HL-60/S4 (cell line): ENCODE results near the gene GMDS.

Source experiments
- in situ Hi-C: fragments of 300-500 bp; cut with MboI; formaldehyde crosslinking; loops from 2 replicates; pipeline ENCODE4 v1.14.3; 2022; ENCODE audit warnings: low sequenced_read_pairs

Gene GMDS

DNA sequence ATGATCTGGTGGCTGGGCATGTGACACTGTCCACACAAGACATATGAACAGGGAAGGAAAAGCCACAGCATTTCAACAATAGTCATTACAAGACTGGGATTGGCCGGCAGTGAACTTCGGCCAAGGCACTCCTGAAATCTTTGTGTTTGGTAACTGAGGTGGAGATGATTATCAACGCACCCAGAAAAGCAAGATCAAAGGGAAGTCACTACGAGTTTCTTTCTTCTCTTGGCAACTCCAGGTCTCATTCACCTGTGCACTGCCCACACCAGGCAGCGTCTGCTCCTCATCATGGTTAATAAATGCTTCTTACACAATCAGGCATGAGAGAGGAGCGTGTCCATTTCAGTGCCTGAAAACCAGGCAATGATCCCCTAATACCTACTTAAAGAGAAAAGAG is 656.2 kb downstream of the GMDS start:
- in situ Hi-C loops, result loop anchor here (25.0 kb wide), 2 partner anchors 523 to 1098 kb away; no protein-coding TSS in a partner anchor

DNA sequence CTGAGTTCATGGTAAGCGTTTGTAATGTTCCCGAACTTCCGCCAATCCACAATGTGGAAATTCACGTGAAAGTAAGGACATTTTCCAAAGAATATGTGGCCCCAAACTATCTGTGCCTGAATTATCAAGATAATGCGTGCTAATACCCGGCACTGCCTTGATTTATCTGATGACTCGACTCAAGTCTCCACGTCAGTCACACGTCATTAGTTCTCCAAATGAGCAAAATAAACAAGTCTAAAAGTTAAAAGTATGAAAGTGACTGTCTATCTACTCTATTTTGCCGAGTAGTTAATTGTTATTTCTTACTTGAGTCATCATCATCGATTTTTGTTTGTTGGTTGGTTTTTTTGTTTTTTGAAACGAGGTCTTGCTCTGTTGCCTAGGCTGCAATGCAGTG is 657.4 kb downstream of the GMDS start:
- in situ Hi-C loops, result loop anchor here (25.0 kb wide), 2 partner anchors 524 to 1099 kb away; no protein-coding TSS in a partner anchor

DNA sequence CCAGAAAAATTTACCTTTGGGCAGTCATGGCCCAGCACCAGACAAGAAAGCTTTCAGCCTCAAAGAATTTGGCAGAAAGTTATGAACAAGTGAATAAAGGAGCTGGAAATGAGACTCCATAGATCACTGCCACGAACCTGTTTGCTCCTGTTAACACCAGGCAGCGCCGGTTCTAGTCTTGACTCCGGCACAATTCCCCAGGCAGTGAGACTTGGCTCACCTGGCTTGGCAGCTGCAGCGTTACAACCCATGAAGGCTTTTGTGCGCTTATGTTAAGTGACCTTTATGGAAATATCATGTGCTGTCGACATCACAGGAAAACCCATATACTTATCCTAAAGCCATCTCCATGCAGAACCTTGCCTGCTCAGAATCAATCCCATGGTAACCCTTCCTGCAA is 657.9 kb downstream of the GMDS start:
- in situ Hi-C loops, result loop anchor here (25.0 kb wide), 2 partner anchors 525 to 1100 kb away; no protein-coding TSS in a partner anchor

DNA sequence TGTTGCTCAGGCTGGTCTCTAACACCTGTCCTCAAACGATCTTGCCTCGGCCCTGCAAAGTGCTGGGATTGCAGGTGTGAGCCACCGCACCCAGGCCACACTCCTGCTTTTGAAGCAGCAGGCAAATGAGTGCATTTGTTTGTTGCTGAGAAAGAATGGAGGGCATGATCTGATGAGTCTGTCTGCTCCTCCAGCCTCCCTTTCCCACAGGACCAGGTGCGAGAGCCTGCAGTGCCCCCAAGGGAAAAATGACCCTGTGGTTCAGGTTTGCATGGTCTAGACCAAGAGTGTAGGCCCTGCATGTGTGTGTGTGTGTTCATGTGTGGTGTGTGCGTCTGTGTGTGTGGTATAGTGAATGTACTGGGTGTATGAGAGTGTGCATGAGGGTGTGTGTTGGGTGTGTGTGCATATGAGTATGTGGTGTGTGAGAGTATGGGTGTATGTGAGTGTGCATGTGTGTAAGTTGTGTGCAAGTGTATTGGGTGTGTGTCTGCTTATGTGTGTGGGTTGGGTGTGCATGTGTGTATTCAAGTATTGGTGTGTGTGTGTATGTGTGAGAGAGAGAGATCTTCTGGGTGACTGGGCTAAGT is 658.4 kb downstream of the GMDS start:
- in situ Hi-C loops, result loop anchor here (25.0 kb wide), 2 partner anchors 525 to 1100 kb away; no protein-coding TSS in a partner anchor

DNA sequence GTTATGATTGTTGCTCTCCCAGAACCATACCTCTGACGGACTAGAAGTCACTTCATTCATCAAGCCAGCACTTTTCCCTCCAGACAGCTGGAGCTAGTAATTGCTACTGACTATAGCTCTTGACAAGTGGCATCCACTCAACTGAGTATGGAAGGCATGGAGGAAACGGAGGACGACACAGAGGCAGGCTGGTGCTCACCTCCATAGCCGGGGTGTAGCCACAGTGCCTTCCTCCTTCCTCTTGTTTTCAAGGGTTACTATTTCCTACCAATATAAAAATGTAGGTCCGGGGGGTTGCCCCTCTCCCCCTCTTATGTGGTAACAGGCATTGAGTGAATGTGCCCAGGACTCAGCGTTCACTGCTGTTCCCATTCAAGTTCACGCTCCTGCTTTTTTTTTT is 659.1 kb downstream of the GMDS start:
- in situ Hi-C loops, result loop anchor here (25.0 kb wide), 2 partner anchors 526 to 1101 kb away; no protein-coding TSS in a partner anchor

DNA sequence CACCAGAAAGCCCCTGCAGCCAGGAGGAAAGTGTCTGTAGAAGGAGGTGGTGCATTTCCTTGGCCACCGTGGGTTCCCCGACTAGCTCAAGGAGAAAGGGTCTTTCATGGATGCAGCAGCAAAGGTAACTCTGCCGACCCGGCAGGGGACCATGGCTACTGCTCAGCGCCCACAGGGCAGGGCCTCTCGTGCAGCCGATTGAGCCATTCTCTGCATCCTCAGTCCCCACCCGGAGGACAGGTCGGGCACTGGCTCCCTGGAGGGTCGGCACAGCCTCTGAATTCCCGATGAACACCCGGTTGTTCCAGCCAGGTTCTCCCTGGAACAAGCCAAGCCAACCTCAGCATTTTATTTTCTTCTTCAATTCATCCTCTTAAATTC is 659.7 kb downstream of the GMDS start:
- in situ Hi-C loops, result loop anchor here (25.0 kb wide), 2 partner anchors 527 to 1102 kb away; no protein-coding TSS in a partner anchor

DNA sequence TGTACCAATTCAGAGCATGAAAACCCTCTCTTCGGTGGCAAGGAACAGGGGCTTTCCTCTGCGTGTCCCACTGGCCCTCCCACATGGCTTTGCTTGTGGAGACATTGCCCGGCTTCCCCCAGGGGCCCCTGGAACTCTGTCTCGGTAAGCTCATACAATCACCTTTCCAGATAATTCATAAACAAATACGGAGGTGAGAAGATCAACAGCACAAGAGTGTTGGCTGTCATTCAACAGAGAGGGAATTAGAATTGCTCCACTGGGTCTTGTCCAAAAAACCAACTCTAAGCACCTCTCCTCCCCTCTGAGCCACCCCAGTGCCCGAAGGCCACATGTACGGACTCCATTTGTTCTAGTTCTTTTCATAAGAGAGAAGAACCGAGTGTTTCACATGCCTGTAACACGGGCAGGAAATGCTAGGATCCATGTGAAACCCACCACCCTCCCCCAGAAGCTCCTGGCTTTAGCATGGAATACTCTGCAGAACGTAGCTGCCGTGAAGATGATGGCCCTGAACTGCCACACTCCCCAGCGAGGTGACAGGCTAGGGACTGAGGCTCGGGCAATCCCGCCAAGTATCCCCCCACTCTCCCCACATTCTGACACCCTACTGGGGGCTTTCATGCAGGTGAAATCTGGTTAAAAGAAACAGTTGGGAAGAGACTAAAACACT is 660.3 kb downstream of the GMDS start:
- in situ Hi-C loops, result loop anchor here (25.0 kb wide), 2 partner anchors 527 to 1102 kb away; no protein-coding TSS in a partner anchor

DNA sequence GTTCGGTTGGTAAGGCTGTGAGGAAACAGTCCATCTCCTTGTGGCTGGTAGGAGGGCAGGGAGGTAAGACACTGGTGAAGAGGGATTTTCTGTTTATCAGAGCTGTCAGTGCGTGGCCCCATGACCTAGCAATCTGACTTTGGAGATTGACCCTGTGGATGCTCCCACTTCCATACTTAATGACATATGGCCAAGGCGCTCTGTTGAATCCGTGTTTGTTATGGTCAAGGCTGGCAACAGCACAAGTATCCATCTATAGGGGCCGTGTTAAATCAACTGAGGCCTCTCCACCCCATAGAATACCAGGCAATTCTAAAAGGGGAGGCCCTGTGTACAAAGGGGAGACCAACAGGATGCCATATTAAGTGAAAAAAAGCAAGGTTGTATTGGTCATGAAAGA is 661.3 kb downstream of the GMDS start:
- in situ Hi-C loops, result loop anchor here (25.0 kb wide), 2 partner anchors 528 to 1103 kb away; no protein-coding TSS in a partner anchor

DNA sequence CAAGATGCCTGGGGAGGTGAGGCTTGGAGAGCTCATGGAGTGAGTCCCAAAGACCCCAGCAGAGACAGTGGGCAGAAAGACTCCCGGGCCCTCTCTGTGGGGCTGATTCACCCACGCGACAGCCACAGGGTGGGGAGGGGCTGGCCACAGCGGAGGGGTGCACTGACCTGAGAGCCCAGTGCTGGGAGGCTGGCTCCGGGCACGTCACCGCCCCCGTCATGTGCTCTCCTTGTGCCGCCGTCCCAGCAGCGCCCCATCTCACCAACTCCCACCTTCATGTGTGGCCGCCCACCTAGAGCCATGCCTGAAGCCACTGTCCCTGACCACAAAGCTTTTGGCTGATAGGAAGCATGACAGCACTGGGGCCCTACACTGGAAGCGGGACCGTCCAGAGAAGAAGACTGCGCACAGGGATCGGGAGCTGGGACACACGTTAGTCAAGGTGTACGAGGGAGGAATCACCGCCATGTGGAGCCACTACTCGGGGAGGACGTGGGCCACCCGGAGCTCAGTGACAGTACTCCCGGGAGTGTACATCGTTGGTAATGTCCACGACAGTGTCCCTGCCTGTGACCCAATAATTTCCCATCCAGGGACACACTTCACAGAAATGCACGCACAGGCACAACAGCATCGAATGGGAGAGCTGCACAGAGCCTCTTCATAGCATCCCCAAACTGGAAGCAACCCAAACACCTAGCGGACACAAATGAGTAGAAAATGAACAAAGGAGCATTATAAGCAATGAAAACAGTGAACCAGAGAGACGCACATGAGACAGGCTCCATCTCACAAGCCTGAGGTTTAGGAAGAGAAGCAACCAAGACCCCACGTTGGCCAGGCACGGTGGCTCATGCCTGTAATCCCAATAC is 664.0 kb downstream of the GMDS start:
- in situ Hi-C loops, result loop anchor here (25.0 kb wide), 2 partner anchors 531 to 1106 kb away; no protein-coding TSS in a partner anchor

DNA sequence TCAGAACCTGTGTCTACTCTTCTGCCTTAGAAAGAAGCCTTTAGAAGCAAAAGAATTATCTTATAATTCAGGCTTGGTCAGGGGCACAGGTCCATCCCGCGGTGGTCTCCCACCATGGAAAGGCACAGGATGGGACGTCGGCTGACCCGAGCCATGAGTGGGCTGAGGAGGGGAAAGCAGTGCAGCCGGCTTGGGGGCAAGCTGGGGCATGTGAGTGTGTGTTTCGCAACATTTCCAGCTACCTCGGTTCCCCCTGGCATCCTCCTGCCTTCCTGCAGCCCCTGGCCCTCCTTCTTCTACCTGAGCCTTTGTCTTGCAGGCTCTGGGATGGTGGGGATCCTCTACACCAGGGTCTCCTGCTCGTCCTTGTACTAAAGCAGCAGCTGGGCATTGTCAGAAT is 664.8 kb downstream of the GMDS start:
- in situ Hi-C loops, result loop anchor here (25.0 kb wide), 2 partner anchors 532 to 1107 kb away; no protein-coding TSS in a partner anchor

DNA sequence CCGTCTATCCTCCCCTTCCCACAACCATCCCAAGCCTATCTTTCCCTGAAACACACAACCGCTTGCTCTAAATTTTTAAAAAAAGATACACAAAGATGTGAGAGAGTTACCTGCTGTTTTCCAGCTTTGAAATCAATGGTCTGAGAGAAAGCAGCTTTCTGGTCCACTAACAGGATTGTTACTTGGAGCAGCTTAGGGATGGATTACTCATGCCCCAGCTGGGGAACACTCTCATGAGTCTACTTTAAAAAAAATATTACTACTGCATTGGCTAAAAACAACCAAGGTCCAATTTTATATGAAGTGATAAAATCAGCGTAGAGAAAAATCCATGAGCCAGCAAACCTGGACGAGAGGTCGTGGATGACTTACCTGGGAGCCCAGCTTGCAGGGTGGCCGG is 665.3 kb downstream of the GMDS start:
- in situ Hi-C loops, result loop anchor here (25.0 kb wide), 2 partner anchors 532 to 1107 kb away; no protein-coding TSS in a partner anchor

DNA sequence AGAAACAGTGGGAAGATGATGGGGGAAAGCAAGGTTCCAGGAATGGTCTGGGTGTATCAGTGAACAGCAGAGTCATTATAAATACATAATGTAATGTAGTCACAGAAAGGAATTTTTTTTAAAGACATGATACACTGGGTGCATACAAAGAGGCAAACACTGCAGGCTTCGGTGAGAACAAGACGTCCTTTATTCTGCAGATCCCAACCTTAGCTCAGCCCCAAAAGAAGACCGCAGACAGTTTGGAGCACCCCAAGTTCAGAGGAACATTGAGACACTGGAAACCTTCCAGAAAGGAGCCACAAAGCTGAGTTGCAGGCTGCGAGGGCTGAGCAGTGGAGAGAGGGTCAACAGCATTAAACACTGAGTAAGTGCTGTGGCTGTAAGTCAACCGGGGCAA is 666.3 kb downstream of the GMDS start:
- in situ Hi-C loops, result loop anchor here (25.0 kb wide), 2 partner anchors 533 to 1108 kb away; no protein-coding TSS in a partner anchor

DNA sequence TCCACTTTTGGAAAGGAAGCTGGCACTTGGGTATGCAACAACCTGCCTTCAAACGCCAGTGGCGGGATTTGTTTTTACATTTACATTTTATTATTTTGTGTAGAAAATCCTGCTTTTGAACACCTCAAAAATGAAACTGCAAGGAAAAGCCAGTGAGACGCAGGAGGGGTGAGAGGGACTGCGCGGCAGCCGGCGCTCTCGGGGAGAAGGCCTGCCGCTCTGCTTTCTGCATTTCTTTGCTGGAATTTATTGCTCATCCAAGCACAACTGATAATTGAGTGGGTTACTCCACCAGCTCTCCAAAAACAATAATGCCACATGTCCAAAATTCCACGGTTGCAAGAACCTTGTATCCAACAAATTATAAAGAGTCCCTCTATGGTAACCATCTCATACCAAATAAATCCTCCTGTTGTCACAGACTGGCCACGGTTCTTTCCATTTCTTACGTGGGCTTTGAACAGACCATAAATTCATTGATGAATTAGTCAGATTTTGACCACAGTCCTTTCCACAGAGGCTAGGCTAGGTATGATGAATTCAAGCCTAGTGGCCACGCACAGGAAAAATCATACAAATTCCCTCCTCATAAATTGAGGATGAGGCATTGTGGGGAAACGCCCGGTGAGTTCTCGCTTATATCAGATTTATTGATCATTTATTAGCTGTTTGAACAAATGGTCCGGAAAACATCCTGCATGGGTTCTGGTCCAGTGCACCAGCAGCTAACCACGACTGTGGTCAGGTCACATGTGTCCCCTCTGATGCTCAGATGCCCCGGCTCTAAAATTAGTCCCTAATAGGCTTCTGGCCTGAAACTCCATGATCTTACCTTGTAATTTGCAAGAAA is 667.3 kb downstream of the GMDS start:
- in situ Hi-C loops, result loop anchor here (25.0 kb wide), 2 partner anchors 534 to 1109 kb away; no protein-coding TSS in a partner anchor

DNA sequence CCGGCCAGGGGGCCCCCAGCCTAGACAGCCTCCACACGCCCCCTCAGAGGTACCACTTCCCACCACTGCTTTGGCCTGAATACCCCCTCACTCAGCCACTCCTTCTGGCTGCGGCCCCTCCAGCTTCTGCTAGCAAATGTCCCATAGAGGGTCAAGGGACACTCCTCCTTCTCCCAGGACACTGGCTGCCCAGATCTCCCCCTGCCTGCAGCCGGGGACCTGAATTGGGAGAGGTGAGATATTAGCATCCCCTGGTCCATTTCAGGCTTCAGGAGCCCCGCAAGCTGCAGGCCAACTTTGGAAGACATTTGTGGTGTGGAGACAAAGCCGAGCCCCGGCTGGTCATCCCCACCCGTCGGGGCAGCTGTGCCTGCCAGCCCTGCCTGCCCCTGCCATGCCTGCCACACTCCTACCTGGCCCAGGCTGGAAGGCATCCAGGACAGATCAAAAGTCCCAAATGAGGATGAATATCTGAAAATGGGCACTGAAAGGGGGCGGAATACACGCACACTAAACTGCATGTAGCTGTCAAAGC is 668.2 kb downstream of the GMDS start:
- in situ Hi-C loops, result loop anchor here (25.0 kb wide), 2 partner anchors 535 to 1110 kb away; no protein-coding TSS in a partner anchor

DNA sequence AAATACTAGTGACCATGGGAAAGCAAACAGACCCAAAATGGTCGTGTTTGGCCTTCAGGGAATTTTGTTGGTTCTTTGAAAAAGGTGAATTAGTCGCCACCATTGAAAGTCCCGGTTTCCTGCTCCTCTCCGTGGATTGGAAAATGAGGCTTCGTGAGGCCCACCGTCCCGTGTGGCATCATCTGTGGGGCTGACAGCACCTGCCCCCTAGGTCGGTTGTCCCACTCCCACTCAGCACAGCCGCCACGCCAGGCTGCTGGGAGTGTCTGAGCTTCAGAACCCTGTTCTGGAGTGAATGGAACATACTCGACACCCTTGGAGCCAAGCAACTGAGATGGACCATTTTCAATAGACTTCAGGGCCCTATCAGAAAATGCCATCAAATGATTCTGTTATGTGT is 668.7 kb downstream of the GMDS start:
- in situ Hi-C loops, result loop anchor here (25.0 kb wide), 2 partner anchors 536 to 1111 kb away; no protein-coding TSS in a partner anchor

DNA sequence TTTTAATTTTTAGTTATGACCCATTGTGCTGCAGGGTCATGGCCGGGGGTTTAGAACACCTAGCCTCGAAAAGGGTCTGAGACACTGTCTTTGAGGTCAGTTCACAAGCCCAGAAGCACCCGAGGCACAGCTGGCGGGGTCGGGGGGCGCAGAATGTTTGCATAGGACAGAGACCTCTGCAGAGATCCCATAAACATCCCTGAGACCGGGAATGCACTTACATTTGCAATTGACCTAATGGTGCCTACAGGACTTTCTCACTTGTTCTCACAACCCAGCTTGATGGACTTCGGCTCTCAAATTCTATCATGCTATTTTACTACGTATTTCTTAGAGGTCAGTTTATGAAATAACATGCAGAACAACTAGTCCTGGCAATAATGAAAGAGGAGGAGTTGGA is 669.2 kb downstream of the GMDS start:
- in situ Hi-C loops, result loop anchor here (25.0 kb wide), 2 partner anchors 536 to 1111 kb away; no protein-coding TSS in a partner anchor

DNA sequence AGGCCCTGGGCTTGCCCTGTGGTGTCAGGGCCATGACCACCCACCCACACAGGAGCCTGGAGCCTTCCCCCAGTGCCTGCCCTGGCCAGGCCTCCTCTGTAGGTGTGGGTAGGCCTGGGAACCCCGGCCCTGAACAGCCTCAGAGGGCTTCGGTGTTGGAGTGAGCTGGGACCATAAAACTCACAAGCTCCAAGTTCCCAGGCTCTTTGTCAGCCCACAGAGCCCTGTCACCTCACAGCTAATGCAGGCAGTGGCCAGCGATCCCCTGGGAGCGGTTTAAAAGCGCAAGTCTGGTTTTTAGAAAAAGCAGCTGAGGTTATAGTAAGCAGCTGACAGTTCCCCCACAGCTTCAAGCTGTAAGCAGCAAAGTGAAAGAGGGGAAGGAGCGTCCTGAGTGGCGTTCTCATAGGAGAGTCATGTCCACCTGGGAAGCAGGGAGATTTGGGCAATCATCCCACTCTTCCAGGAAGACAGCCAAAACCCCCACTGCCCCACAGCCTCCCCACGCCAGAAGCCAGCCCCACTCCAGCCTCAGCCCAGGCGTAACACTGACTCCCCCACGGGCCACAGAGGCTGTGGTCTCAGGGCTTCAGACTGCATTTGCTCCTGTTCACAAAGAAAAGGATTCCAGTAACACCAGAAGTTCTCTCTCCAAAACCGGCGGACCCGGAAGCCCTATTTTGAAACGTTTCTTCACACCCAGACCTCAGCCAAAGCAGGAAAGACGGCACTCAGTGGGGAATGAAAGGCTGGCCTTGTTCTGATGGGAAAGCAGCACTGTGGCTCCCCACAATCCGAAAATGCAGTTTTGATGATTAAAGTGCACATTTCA is 670.0 kb downstream of the GMDS start:
- in situ Hi-C loops, result loop anchor here (25.0 kb wide), 2 partner anchors 537 to 1112 kb away; no protein-coding TSS in a partner anchor

DNA sequence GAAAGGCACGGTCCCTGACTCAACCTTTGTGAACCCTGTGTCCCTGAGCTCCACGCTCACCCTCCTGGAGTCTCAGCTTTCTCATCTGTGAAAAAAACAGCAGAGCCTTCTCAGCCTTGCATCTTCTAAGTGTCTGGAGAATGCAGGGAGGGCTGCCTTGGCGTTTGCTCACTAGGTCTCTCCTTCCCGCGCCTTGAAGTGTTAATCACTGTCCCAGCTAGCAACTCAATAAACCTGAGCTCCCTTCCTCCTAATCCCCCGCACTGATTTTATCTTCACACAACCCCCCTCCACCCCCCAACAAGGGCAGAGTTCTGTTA is 670.6 kb downstream of the GMDS start:
- in situ Hi-C loops, result loop anchor here (25.0 kb wide), 2 partner anchors 537 to 1112 kb away; no protein-coding TSS in a partner anchor
